Fibroblast of the aortic adventitia (primary cell): ENCODE results near the gene SEC62. TPM values are rescaled to one million over a fixed set of nuclear protein-coding genes. Genes with fewer than 3 reads are reported as not detected.

Experiments used
- DNase-seq: peaks from one replicate; pipeline ENCODE4 v3.0.0-alpha.2; 2010; ENCODE audit warnings: low read depth
- H3K4me3 ChIP-seq: 2 replicates; pipeline ENCODE4 v1.5.1; 2011; ENCODE audit warnings: low read depth, mild to moderate bottlenecking, control low read depth, low read length, moderate library complexity
- total RNA-seq: library from RNA; depleted of rRNA; stranded (reverse); fragments of >200 nt; gene quantifications from 2 replicates; pipeline ENCODE4 v1.2.3, GENCODE V29; 2012; ENCODE audit warnings: low replicate concordance
- TF ChIP-seq, protein P1 (sequence below): IDR thresholded peaks from 2 replicates; pipeline ENCODE4 v1.5.1; 2011; ENCODE audit warnings: mild to moderate bottlenecking, low read length, control low read depth, inconsistent platforms; ENCODE audit not compliant: insufficient read depth

Gene SEC62
- total RNA-seq, 1 donor: 52.3 TPM

DNA sequence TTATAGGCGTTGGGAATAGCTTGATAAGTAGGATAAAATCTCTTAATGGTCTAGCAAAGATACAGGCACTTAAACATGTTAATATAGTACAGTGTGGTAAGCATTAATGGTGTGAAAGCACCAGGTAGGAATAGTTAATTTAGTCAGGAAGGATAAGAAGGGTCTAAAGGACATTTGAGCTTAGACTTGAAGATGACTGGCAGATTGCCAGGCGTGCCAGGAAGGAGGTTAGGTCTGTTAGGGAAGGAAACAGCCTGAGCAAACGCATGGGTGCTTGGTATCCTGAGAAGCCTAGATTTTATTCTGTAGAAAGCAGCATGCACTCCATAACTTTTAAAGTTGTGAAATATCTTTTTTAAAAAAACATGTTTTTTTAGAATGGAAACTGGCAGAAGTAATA is 17.7 kb downstream of the SEC62 start:
- no peak for DNase-seq
- no peak overlapping the region for H3K4me3 ChIP-seq

DNA sequence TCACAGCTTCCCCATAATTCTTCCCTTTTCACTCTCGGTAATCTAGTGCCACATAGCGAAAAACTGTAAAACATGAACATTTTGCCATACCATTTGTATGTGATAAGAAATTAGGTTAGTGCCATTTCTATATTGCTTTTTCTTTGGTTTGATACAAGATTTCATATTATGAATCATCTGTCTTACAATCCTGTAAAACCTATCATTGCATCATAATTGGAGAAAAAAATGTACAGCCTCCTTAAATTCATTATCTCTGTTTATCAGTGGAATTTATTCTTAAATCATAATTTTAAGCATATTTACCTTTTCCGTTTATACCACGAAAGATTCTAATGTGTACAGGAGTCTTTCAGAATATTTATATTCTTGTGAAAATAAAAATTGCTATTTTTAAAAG is 23.8 kb downstream of the SEC62 start:
- TF ChIP-seq, protein P1, sequence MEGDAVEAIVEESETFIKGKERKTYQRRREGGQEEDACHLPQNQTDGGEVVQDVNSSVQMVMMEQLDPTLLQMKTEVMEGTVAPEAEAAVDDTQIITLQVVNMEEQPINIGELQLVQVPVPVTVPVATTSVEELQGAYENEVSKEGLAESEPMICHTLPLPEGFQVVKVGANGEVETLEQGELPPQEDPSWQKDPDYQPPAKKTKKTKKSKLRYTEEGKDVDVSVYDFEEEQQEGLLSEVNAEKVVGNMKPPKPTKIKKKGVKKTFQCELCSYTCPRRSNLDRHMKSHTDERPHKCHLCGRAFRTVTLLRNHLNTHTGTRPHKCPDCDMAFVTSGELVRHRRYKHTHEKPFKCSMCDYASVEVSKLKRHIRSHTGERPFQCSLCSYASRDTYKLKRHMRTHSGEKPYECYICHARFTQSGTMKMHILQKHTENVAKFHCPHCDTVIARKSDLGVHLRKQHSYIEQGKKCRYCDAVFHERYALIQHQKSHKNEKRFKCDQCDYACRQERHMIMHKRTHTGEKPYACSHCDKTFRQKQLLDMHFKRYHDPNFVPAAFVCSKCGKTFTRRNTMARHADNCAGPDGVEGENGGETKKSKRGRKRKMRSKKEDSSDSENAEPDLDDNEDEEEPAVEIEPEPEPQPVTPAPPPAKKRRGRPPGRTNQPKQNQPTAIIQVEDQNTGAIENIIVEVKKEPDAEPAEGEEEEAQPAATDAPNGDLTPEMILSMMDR: no peak
- no peak overlapping the region for H3K4me3 ChIP-seq
- DNase-seq: no peak

More for the DNA sequence above, 17.7 kb downstream of the SEC62 start:
- TF ChIP-seq, protein P1: no peak

DNA sequence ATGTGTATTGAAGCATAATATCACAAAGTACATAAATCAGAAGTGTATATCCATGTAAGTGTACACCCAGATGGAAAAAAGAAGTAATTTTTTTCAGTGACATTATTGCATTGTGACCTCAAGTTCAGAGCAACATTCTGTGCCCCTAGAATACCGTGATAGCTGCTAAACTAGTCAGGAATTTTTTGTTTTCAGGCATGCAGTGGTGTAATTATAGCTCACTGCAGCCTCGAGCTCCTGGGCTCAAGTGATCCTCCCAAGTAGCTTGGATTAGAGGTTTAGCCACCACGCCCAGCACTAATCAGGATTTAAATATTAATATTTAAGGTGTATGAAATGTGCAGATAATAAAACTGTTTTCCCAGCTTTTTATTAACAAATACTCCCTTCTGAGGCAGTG is 25.5 kb downstream of the SEC62 start:
- no peak overlapping the region for H3K4me3 ChIP-seq
- no peak for DNase-seq
- TF ChIP-seq, protein P1: no peak

DNA sequence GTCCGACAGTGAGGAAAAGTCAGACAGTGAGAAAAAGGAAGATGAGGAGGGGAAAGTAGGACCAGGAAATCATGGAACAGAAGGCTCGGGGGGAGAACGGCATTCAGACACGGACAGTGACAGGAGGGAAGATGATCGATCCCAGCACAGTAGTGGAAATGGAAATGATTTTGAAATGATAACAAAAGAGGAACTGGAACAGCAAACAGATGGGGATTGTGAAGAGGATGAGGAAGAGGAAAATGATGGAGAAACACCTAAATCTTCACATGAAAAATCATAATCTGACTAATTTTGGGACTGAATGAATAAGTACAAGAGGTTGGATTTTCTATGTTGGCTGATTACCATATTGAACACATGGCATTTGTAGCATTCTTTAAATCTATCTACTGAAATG is 26.2 kb downstream of the SEC62 start:
- no peak overlapping the region for H3K4me3 ChIP-seq
- no peak for DNase-seq
- TF ChIP-seq, protein P1: no peak

DNA sequence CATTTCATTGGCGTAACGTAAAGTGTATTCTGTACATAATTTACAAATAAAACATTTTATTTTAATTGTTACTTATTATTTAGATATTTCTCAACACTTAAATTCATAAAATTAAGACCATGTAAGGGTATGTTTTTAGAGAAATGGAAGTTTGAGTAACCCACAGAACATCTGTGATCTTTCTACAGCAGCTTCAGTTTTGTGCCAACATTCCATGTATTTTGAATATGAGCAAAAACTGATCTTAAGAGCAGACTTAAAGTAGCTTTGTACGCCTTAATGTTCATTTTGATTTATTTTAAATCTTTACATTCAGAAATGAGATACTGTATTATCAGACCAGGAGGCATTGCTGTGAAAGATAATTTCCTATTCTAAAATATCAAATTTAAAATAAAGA is 27.2 kb downstream of the SEC62 start:
- no peak for DNase-seq
- H3K4me3 ChIP-seq: no peak overlapping the region
- TF ChIP-seq, protein P1: no peak

DNA sequence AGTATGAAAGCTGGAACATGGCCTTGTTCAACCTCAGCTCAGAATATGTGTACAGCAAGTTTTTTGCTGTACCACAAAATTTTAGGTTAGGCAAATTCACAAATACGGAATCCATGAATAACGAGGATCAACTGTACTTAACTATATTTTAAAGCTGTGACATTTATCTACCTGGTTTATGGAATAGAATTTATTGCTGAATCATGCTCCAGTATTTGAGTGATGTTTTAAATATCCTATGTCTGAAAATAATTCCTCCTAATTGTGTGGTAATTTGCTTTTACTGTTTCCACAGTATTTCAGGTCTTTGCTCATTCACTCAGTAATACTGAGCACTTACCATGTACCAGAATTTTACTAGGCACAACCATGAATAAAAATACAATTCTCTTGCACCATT is 29.5 kb downstream of the SEC62 start:
- no peak for DNase-seq
- no peak overlapping the region for H3K4me3 ChIP-seq
- TF ChIP-seq, protein P1: no peak

DNA sequence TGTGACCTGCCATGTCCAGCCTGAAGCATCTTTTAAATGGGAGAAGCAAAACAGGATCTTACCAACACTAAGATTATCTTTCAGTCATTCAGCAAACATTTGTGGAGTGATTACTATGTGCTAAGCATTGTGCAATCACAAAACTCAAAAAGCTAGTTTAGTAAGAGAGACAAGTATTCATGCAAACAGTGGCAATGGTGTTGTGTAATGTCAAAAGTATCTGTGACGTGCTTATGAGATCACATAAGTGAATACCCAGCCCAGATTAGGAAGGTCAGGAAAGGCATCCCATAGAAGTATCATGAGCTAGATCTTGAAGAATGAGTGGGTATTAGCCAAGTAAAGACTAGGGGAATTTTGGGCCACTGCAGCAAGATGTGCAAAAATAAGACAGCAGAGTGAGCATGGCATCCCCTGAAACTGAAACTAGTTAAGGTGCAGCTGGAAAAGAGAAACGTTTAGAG is 32.1 kb downstream of the SEC62 start:
- peak; percentile 85 for DNase-seq
- no peak overlapping the region for H3K4me3 ChIP-seq
- TF ChIP-seq, protein P1: no peak
